ENCODE measurements around the gene DMD.

DMD gene

GRCh38 chrX:33053001-33053400 is 158.3 kb downstream of the DMD start:
- no peak for DNase-seq (ENCODE audit: low read depth)
- H3K4me3 ChIP-seq (ENCODE audit: low read depth, low read length), result no peak overlapping the region
- TF ChIP-seq CTCF (IDR thresholded peaks at IDR 0.05; ENCODE audit: low read depth, low read length, missing control alignments), result no peak

- no peak overlapping the region for H3K4me3 ChIP-seq (ENCODE audit: low read depth, low read length)
- TF ChIP-seq CTCF (IDR thresholded peaks at IDR 0.05; ENCODE audit: low read depth, low read length, missing control alignments), result no peak
- no peak for DNase-seq (ENCODE audit: low read depth)
Measured at GRCh38 chrX:33045882-33046281, 165.5 kb downstream of the DMD start.

GRCh38 chrX:33045245-33045644 is 166.1 kb downstream of the DMD start:
- DNase-seq (ENCODE audit: low read depth), result no peak
- no peak overlapping the region for H3K4me3 ChIP-seq (ENCODE audit: low read depth, low read length)
- TF ChIP-seq CTCF (IDR thresholded peaks at IDR 0.05; ENCODE audit: low read depth, low read length, missing control alignments), result no peak

DNA sequence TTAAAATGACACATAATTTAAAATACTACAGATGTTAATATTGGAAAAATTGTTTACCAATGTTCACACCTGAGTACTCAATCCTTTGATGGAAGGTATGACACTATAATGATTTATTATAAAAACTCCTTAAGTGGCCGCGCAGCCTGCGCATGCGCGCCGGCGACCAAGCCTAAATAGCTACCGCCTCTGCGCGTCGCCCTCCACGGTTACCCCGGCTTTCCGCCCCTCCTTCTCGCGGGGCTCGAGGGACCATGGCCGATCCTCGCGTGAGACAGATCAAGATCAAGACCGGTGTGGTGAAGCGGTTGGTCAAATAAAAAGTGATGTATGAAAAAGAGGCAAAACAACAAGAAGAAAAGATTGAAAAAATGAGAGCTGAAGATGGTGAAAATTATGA is 170.2 kb downstream of the DMD start:
- no peak overlapping the region for H3K4me3 ChIP-seq (ENCODE audit: low read depth, low read length)
- no peak for DNase-seq (ENCODE audit: low read depth)
- TF ChIP-seq CTCF (IDR thresholded peaks at IDR 0.05; ENCODE audit: low read depth, low read length, missing control alignments), result no peak

DNA sequence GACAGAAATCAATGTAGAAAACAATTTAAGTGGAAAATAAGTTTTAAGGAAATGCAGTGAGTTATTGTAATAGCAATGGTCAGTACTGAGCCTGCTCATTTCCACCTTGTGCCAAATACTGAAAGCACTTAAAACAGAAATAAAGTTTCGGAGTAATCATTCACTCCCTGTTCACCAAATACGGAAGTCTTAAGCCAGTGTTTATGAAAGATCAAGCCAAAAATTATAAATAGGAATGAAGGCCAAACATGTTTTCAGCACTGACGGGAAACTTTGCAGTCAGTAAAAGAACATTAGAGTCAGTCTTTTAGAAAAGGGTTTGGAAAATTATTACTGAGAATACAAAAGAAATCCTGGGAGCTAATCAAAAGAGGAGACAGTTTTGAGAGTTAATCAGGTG is 178.6 kb downstream of the DMD start:
- no peak for DNase-seq (ENCODE audit: low read depth)
- no peak overlapping the region for H3K4me3 ChIP-seq (ENCODE audit: low read depth, low read length)
- TF ChIP-seq CTCF (IDR thresholded peaks at IDR 0.05; ENCODE audit: low read depth, low read length, missing control alignments), result no peak

- no peak for TF ChIP-seq CTCF (IDR thresholded peaks at IDR 0.05; ENCODE audit: low read depth, low read length, missing control alignments)
- no peak overlapping the region for H3K4me3 ChIP-seq (ENCODE audit: low read depth, low read length)
- DNase-seq (ENCODE audit: low read depth), result no peak
Measured at GRCh38 chrX:33014949-33015348, 196.4 kb downstream of the DMD start.

DNA sequence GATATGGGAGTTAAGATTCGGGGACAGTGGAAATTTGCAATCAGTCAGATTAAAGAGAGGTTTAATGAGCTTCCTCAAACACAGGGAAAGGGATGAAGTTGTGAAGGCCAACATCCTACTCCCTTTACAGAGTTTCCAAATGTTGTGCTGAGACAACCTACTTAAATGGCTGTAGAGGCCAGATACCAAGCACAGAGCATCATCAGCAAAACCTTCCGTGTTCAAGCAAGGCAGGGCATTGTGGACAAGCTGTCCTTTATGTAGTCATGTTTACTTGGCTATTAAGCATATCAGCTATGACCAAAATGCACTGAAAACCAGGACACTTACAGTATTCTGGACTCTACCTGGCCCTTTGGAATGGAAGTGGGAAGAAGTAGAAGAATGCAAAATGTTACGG is 197.3 kb downstream of the DMD start:
- no peak overlapping the region for H3K4me3 ChIP-seq (ENCODE audit: low read depth, low read length)
- DNase-seq (ENCODE audit: low read depth), result no peak
- TF ChIP-seq CTCF (IDR thresholded peaks at IDR 0.05; ENCODE audit: low read depth, low read length, missing control alignments), result no peak

Data from GM12864 (cell line).